K562 (cell line): ENCODE results near the gene STK11.

Experiments used
- ARNT ChIP-seq, 2 experiments: fragments of 450-650 bp; IDR thresholded peaks; 2 replicates each; pipeline ENCODE4 v1.6.1; 2016; ENCODE audit warnings: mild to moderate bottlenecking in 1 of 2
- CTCF ChIP-seq, 3 experiments: IDR thresholded peaks in 2 of 3; conservative IDR thresholded peaks in 1 of 3; 2 replicates each; pipeline ENCODE4 v1.5.1; 2011 to 2012; ENCODE audit warnings: low read length in 3 of 3, mild to moderate bottlenecking in 3 of 3, control low read depth in 2 of 3, improper control_type of control experiment in 1 of 3, inconsistent platforms in 1 of 3, low read depth in 1 of 3, mixed read lengths in 1 of 3, moderate library complexity in 1 of 3; ENCODE audit not compliant: insufficient read depth in 2 of 3
- E2F1 ChIP-seq: sonication (generic); formaldehyde crosslinking; IDR thresholded peaks from 2 replicates; pipeline ENCODE4 v1.8.1; 2023; ENCODE audit warnings: mild to moderate bottlenecking, missing genetic modification reagents, moderate library complexity
- HIVEP1 ChIP-seq: fragments of 250-450 bp; sonication (Bioruptor Pico); IDR thresholded peaks from 2 replicates; pipeline ENCODE4 v1.4.0; 2020; ENCODE audit warnings: mild to moderate bottlenecking
- HNRNPL ChIP-seq: fragments of 200-400 bp; formaldehyde crosslinking; IDR thresholded peaks from 2 replicates; pipeline ENCODE4 v1.6.1; 2017; ENCODE audit warnings: low read depth, mild to moderate bottlenecking, low read length
- POLR2A ChIP-seq: fragments of 450-650 bp; conservative IDR thresholded peaks from 2 replicates; pipeline ENCODE4 v1.6.1; 2016
- SREBF2 ChIP-seq: sonication (generic); formaldehyde crosslinking; IDR thresholded peaks from 2 replicates; pipeline ENCODE4 v1.4.0; 2020; ENCODE audit warnings: mild to moderate bottlenecking, missing genetic modification reagents

DNA sequence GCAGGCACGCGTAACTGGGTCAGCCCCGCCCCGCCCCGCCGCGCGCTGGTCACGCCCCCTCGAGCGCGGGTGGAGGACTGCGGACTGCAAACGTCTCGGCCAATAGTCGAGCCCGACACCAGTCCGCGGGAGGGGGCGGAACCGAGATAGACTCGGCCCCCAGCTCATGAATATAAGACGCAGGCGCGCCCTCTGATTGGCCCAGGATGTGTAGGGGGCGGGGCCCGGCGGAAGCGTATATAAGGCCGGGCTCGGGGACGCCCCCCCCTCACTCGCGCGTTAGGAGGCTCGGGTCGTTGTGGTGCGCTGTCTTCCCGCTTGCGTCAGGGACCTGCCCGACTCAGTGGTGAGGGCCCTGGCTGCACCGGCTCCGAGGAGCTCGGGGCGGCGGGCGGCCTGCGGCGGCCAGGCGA is 63.5 kb downstream of the STK11 start, which contains the start of gene CIRBP:
- TF ChIP-seq HIVEP1 (CRISPR knock-in tag): no peak
- no peak for TF ChIP-seq E2F1 (CRISPR knock-in tag)
- no peak for TF ChIP-seq CTCF (IDR thresholded peaks at IDR 0.05 in 2 of 3, conservative IDR thresholded peaks at IDR 0.05 in 1 of 3; ENCODE audit: insufficient read depth in 2 of 3, low read depth in 1 of 3, low read length in 3 of 3)
- TF ChIP-seq POLR2A: peak; percentile 99
- TF ChIP-seq ARNT (IDR thresholded peaks at IDR 0.05): no peak
- TF ChIP-seq SREBF2: no peak
- peak; percentile 92 for TF ChIP-seq HNRNPL
